GM06990 (cell line): ENCODE results near the gene CBL.

ENCODE experiments used
- DNase-seq: peaks from one replicate; pipeline ENCODE4 v3.0.0-alpha.2; 2011; ENCODE audit not compliant: insufficient read length; ENCODE audit errors: extremely low read depth
- H3K27me3 ChIP-seq: replicated peaks from 2 replicates; pipeline ENCODE4 v1.6.0; 2011; ENCODE audit warnings: low read length; ENCODE audit not compliant: control insufficient read depth, insufficient read depth
- H3K36me3 ChIP-seq: 2 replicates; pipeline ENCODE4 v1.5.1; 2011; ENCODE audit warnings: low read length; ENCODE audit not compliant: control insufficient read depth, insufficient read depth
- H3K4me3 ChIP-seq: replicated peaks from 2 replicates; pipeline ENCODE4 v1.5.1; 2011; ENCODE audit warnings: low read depth, mild to moderate bottlenecking, control low read depth, low read length
- TF ChIP-seq, protein P1 (sequence below): IDR thresholded peaks from 2 replicates; pipeline ENCODE4 v1.5.1; 2011; ENCODE audit warnings: low read length, control low read depth, mild to moderate bottlenecking, inconsistent platforms; ENCODE audit not compliant: insufficient read depth, poor library complexity, severe bottlenecking

CBL gene

DNA sequence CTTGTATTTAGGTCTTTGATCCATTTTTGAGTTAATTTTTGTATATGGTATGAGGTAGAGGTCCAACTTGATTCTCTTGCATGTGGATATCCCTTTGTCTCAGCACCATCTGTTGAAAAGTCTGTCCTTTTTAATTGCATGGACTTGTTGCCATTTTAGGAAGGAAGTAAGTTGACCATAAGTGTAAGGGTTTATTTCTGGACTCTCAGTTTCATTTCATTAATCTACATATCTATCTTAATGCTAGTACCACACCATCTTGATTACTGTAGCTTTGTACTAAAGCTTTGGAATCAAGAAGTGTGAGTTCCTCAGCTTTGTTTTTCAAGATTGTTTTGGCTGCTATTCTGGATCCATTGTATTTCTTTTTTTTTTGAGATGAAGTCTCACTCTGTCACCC is 31.4 kb downstream of the CBL start:
- no peak for DNase-seq
- H3K27me3 ChIP-seq, result no peaks in the 10 kb centered on the region
- H3K4me3 ChIP-seq, result no peak overlapping the region
- no peaks in the 10 kb centered on the region; the same call in 1 of the 2 replicates for H3K36me3 ChIP-seq
- TF ChIP-seq, protein P1, sequence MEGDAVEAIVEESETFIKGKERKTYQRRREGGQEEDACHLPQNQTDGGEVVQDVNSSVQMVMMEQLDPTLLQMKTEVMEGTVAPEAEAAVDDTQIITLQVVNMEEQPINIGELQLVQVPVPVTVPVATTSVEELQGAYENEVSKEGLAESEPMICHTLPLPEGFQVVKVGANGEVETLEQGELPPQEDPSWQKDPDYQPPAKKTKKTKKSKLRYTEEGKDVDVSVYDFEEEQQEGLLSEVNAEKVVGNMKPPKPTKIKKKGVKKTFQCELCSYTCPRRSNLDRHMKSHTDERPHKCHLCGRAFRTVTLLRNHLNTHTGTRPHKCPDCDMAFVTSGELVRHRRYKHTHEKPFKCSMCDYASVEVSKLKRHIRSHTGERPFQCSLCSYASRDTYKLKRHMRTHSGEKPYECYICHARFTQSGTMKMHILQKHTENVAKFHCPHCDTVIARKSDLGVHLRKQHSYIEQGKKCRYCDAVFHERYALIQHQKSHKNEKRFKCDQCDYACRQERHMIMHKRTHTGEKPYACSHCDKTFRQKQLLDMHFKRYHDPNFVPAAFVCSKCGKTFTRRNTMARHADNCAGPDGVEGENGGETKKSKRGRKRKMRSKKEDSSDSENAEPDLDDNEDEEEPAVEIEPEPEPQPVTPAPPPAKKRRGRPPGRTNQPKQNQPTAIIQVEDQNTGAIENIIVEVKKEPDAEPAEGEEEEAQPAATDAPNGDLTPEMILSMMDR, result no peak

DNA sequence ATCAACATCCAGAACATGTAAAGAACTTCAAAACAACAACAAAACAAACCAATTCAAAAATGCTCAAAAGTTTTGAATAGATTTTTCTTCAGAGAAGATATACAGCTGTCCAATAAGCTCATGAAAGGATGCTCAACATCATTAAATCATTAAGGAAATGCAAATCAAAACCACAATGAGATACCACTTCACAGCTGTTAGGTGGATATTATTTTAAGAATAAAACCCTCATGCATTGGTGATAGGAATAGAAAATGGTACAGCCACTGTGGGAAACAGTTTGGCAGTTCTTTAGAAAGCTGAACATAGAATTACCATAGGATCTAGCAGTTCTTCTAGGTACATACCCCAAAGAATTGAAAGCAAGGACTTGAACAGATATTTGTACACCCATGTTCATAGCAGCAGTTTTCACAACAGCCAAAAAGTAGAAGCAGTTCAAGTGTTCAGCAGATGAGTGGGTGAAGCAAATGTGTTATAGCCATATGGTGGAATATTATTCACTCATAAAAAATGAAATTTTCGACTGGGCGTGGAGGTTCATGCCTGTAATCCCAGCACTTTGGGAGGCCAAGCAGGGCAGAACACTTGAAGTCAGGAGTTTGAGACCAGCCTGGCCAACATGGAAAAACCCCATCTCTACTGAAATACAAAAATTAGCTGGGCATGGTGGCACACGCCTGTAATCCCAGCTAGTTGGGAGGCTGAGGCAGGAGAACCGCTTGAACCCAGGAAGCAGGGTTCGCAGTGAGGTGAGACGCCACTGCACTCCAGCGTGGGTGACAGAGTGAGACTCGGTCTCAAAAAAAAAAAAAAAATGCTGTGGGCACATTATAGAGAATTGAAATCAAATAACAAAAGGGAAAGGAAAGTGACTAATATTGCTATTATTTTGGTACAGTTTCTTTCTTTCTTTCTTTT is 42.9 kb downstream of the CBL start:
- Histone ChIP-seq H3K4me3 (no peak overlapping the region), H3K36me3 (no peaks in the 10 kb centered on the region; the same call in 1 of the 2 replicates), H3K27me3 (no peaks in the 10 kb centered on the region)
- TF ChIP-seq, protein P1, result no peak
- no peak for DNase-seq

DNA sequence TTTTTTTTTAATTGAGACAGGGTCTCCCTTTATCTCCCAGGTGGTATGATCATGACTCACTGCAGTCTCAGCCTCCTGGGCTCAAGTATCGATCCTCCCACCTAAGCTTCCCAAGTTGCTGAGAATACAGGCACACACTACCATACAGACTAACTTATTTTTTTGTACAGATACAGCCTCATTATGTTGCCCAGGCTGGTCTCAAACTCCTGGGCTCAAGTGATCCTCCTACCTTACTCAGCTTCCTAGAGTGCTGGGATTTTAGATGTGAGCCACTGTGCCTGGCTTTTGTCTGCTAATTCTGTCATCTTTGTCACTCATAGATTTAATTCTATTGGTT is 43.5 kb downstream of the CBL start:
- TF ChIP-seq, protein P1, result no peak
- Histone ChIP-seq H3K4me3 (no peak overlapping the region), H3K27me3 (no peaks in the 10 kb centered on the region), H3K36me3 (no peaks in the 10 kb centered on the region; the same call in 1 of the 2 replicates)
- no peak for DNase-seq

DNA sequence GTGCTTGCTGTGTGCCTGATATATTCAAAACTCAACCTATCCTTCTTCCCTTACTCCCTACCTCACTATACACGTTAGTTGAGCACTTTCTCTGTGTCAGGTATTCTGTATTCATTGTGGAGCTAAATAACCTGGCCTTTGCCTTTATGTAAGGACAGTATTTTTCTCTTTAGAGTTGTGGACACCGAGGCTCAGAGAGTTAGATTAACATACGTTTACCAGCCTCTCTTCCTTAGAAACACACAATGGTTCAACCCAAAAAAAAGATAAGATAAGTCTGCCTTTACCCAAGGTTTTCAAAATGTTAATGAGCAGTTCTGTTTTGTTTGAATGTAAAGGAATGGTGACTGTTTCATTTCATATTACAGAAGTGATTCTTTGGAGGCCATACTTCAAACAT is 45.0 kb downstream of the CBL start:
- no peaks in the 10 kb centered on the region; the same call in none of the 2 replicates for H3K36me3 ChIP-seq
- H3K4me3 ChIP-seq, result no peak overlapping the region
- TF ChIP-seq, protein P1, result no peak
- H3K27me3 ChIP-seq, result no peaks in the 10 kb centered on the region
- no peak for DNase-seq

DNA sequence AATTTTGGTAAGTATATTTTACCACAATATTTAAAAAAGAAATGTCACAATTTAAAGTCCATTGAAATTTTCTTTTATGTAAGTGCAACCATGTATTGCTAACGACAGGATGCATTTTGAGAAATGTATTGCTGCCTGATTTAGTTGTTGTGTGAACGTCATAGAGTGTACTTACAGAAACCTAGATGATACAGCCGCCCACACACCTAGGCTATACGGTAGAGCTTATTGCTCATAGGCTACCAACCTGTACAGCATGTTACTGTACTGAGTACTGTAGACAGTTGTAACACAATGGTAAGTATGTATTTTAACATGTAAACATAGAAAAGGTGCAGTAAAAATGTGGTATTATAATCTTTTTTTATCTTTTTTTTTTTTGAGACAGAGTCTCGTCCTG is 48.1 kb downstream of the CBL start:
- DNase-seq, result no peak
- TF ChIP-seq, protein P1, result no peak

More for the DNA sequence above, 48.1 kb downstream of the CBL start:
- H3K4me3 ChIP-seq, result no peak overlapping the region
- no peaks in the 10 kb centered on the region for H3K27me3 ChIP-seq
- no peaks in the 10 kb centered on the region; the same call in none of the 2 replicates for H3K36me3 ChIP-seq
